Neural cell (in vitro differentiated cells): ENCODE data around the gene CILP. TPM values are rescaled to one million over a fixed set of nuclear protein-coding genes. Genes with fewer than 3 reads are reported as not detected.

Experiments
- H2AFZ ChIP-seq: fragments of 200-600, 300-800 bp; sonication (generic), shearing (Covaris generic); 2 replicates; pipeline ENCODE4 v1.6.0; 2014; ENCODE audit warnings: low read depth, mild to moderate bottlenecking, antibody characterized with exemption, low read length, moderate library complexity
- H3F3A ChIP-seq: fragments of 200-600 bp; shearing (Covaris generic); 2 replicates; pipeline ENCODE4 v1.6.1; 2016; ENCODE audit warnings: mild to moderate bottlenecking, moderate library complexity, mixed read lengths, antibody characterized with exemption, low read length; ENCODE audit not compliant: insufficient read depth, poor library complexity, severe bottlenecking
- H3K27ac ChIP-seq: fragments of 200-600, 300-800 bp; sonication (generic), shearing (Covaris generic); 2 replicates; pipeline ENCODE4 v1.5.1; 2014; ENCODE audit warnings: mild to moderate bottlenecking, low read length, moderate library complexity
- H3K27me3 ChIP-seq: fragments of 300-800, 200-600 bp; sonication (generic), shearing (Covaris generic); 2 replicates; pipeline ENCODE4 v1.6.0; 2014; ENCODE audit warnings: mild to moderate bottlenecking, low read depth, low read length, moderate library complexity; ENCODE audit not compliant: insufficient read depth
- H3K36me3 ChIP-seq: fragments of 300-800, 200-600 bp; sonication (generic), shearing (Covaris generic); 2 replicates; pipeline ENCODE4 v1.5.1; 2014; ENCODE audit warnings: mild to moderate bottlenecking, antibody characterized with exemption, low read length, moderate library complexity; ENCODE audit not compliant: insufficient read depth
- H3K4me2 ChIP-seq: fragments of 300-800, 200-600 bp; sonication (generic), shearing (Covaris generic); 2 replicates; pipeline ENCODE4 v1.6.0; 2014; ENCODE audit warnings: mild to moderate bottlenecking, low read length
- H3K4me3 ChIP-seq: fragments of 300-800, 200-600 bp; sonication (generic), shearing (Covaris generic); 2 replicates; pipeline ENCODE4 v1.5.1; 2014; ENCODE audit warnings: mild to moderate bottlenecking, low read length, moderate library complexity
- H3K79me2 ChIP-seq: fragments of 200-600 bp; shearing (Covaris generic); replicated peaks from 2 replicates; pipeline ENCODE4 v1.6.0; 2014; ENCODE audit warnings: mild to moderate bottlenecking, low read length, moderate library complexity; ENCODE audit not compliant: insufficient read depth
- H3K9ac ChIP-seq: fragments of 300-800, 200-600 bp; sonication (generic), shearing (Covaris generic); 2 replicates; pipeline ENCODE4 v1.6.1; 2016; ENCODE audit warnings: mild to moderate bottlenecking, low read length, mixed read lengths
- H3K9me2 ChIP-seq: fragments of 200-600 bp; shearing (Covaris generic); 2 replicates; pipeline ENCODE4 v1.6.1; 2016; ENCODE audit warnings: mild to moderate bottlenecking, low read length, mixed read lengths; ENCODE audit not compliant: insufficient read depth
- H3K9me3 ChIP-seq: fragments of 200-600, 300-800 bp; sonication (generic), shearing (Covaris generic); 2 replicates; pipeline ENCODE4 v1.6.1; 2016; ENCODE audit warnings: mild to moderate bottlenecking, mixed run types, low read length, moderate library complexity, mixed read lengths
- H4K20me1 ChIP-seq: fragments of 200-600 bp; shearing (Covaris generic); 2 replicates; pipeline ENCODE4 v1.6.1; 2016; ENCODE audit warnings: mild to moderate bottlenecking, mixed run types; ENCODE audit not compliant: insufficient read depth
- CTCF ChIP-seq: fragments of 450-650 bp; IDR thresholded peaks from 2 replicates; pipeline ENCODE4 v1.5.1; 2014; ENCODE audit warnings: antibody characterized with exemption, mild to moderate bottlenecking, moderate library complexity; ENCODE audit not compliant: poor library complexity, severe bottlenecking
- EP300 ChIP-seq: fragments of 450-650 bp; conservative IDR thresholded peaks from 2 replicates; pipeline ENCODE4 v1.6.1; 2014; ENCODE audit warnings: antibody characterized with exemption, mild to moderate bottlenecking, moderate library complexity; ENCODE audit not compliant: poor library complexity, severe bottlenecking
- EZH2 ChIP-seq: fragments of 200-600, 300-800 bp; shearing (Covaris generic), sonication (generic); IDR thresholded peaks from 2 replicates; pipeline ENCODE4 v1.6.1; 2014; ENCODE audit warnings: antibody characterized with exemption, low read length, borderline replicate concordance, mild to moderate bottlenecking; ENCODE audit not compliant: insufficient read depth, poor library complexity, severe bottlenecking
- MXI1 ChIP-seq: fragments of 450-650 bp; conservative IDR thresholded peaks from 2 replicates; pipeline ENCODE4 v1.6.1; 2014; ENCODE audit warnings: antibody characterized with exemption, mild to moderate bottlenecking; ENCODE audit not compliant: poor library complexity, severe bottlenecking
- POLR2AphosphoS5 ChIP-seq: IDR thresholded peaks from 2 replicates; pipeline ENCODE4 v1.6.1; 2012
- RAD21 ChIP-seq: fragments of 450-650 bp; conservative IDR thresholded peaks from 2 replicates; pipeline ENCODE4 v1.6.1; 2014; ENCODE audit warnings: antibody characterized with exemption, mild to moderate bottlenecking, moderate library complexity
- REST ChIP-seq: IDR thresholded peaks from 2 replicates; pipeline ENCODE4 v1.6.1; 2012; ENCODE audit warnings: borderline replicate concordance
- SMC3 ChIP-seq: fragments of 450-650 bp; conservative IDR thresholded peaks from 2 replicates; pipeline ENCODE4 v1.6.1; 2014; ENCODE audit warnings: antibody characterized with exemption, mild to moderate bottlenecking, moderate library complexity; ENCODE audit not compliant: poor library complexity
- TAF1 ChIP-seq: IDR thresholded peaks from 2 replicates; pipeline ENCODE4 v1.6.1; 2012; ENCODE audit warnings: low read depth
- polyA plus RNA-seq: library from polyadenylated mRNA; depleted of rRNA; stranded (reverse); fragments of >200 nt; gene quantifications from 2 replicates; pipeline ENCODE4 v1.2.3, GENCODE V29; 2014

The CILP gene
- polyA plus RNA-seq, 1 donor from 2014 or later: 1.4 TPM

GRCh38 chr15:65195548-65195923 lies 15.7 kb downstream of the CILP start:
- Histone ChIP-seq H3K9me2 (no peaks in the 10 kb centered on the region), H3K4me3 (no peak overlapping the region), H3K79me2 (no peaks in the 10 kb centered on the region), H3K9me3 (no peaks in the 10 kb centered on the region), H3F3A (no peaks in the 10 kb centered on the region), H3K36me3 (no peaks in the 10 kb centered on the region), H3K27ac (no peak overlapping the region), H4K20me1 (no peaks in the 10 kb centered on the region), H3K4me2 (no peak overlapping the region), H2AFZ (no peak overlapping the region), H3K9ac (no peak overlapping the region), H3K27me3 (no peaks in the 10 kb centered on the region)
- no peak for TF ChIP-seq REST
- TF ChIP-seq RAD21: no peak
- no peak for TF ChIP-seq EP300
- TF ChIP-seq EZH2: no peak
- no peak for TF ChIP-seq SMC3
- no peak for TF ChIP-seq POLR2AphosphoS5
- TF ChIP-seq MXI1: no peak
- no peak for TF ChIP-seq TAF1
- no peak for TF ChIP-seq CTCF

GRCh38 chr15:65194826-65195547 lies 16.3 kb downstream of the CILP start:
- no peaks in the 10 kb centered on the region for H4K20me1 ChIP-seq
- no peaks in the 10 kb centered on the region for H3K9me3 ChIP-seq
- no peak overlapping the region for H3K4me3 ChIP-seq
- no peaks in the 10 kb centered on the region for H3F3A ChIP-seq
- H3K27ac ChIP-seq: no peak overlapping the region
- no peak overlapping the region for H3K9ac ChIP-seq
- H3K27me3 ChIP-seq: no peaks in the 10 kb centered on the region
- no peaks in the 10 kb centered on the region for H3K79me2 ChIP-seq
- TF ChIP-seq RAD21: no peak
- TF ChIP-seq TAF1: no peak
- TF ChIP-seq MXI1: no peak
- TF ChIP-seq POLR2AphosphoS5: no peak
- no peak for TF ChIP-seq REST
- H3K9me2 ChIP-seq: no peaks in the 10 kb centered on the region
- no peak overlapping the region for H2AFZ ChIP-seq
- no peak overlapping the region for H3K4me2 ChIP-seq
- no peaks in the 10 kb centered on the region for H3K36me3 ChIP-seq
